Body of pancreas (tissue), 4 donors: ENCODE results near the gene IGF1R. TPM values are rescaled to one million over a fixed set of nuclear protein-coding genes. Genes with fewer than 3 reads are reported as not detected.
A peak's percentile ranks its signal among the peaks of the same experiment; 100 is the strongest.

Source experiments
- ATAC-seq: fragments of 150-250 bp; one replicate; pipeline ENCODE4 v1.9.1; 2016
- DNase-seq, 4 donors: peaks; one replicate each; pipeline ENCODE4 v3.0.0-alpha.2; 2019
- H3K27ac ChIP-seq, 4 donors: fragments of 200-600 bp; sonication (generic); 1 replicate in 3 of 4; 2 replicates in 1 of 4; pipeline versions ENCODE4 v1.5.1 to v1.6.1; 2016 to 2019; ENCODE audit warnings: mild to moderate bottlenecking in 1 of 4, mixed read lengths in 1 of 4, moderate library complexity in 1 of 4
- H3K27me3 ChIP-seq, 2 donors: fragments of 200-600 bp; sonication (generic); one replicate each; pipeline ENCODE4 v1.6.0; 2016; ENCODE audit warnings: mild to moderate bottlenecking in 1 of 2
- H3K36me3 ChIP-seq, 2 donors: fragments of 200-600 bp; sonication (generic); replicated peaks in 1 of 2; 2 replicates each; pipeline ENCODE4 v1.5.1; 2016; ENCODE audit warnings: low read depth in 2 of 2; ENCODE audit not compliant: insufficient read depth in 1 of 2
- H3K4me1 ChIP-seq: fragments of 200-600 bp; sonication (generic); one replicate; pipeline ENCODE4 v1.6.0; 2016
- H3K4me3 ChIP-seq, 2 donors: fragments of 200-600 bp; sonication (generic); 1 replicate in 1 of 2; 2 replicates in 1 of 2; pipeline ENCODE4 v1.5.1; 2016 to 2019
- H3K9me3 ChIP-seq, 3 donors: fragments of 200-600 bp; sonication (generic); 1 replicate in 2 of 3; 2 replicates in 1 of 3; pipeline ENCODE4 v1.5.1; 2016
- POLR2A ChIP-seq, 3 donors: fragments of 450-650 bp; IDR thresholded peaks; one replicate each; pipeline ENCODE4 v1.6.1; 2016; ENCODE audit warnings: antibody characterized with exemption in 3 of 3, mild to moderate bottlenecking in 2 of 3
- WGBS, 2 donors: methylation state at CpG; one replicate each; pipeline ENCODE4 v1.1.5; 2017; 5-methylcytosine and 5-hydroxymethylcytosine counted together
- intact Hi-C: fragments of 100-400 bp; cut with DNase I; formaldehyde crosslinking; loops from one replicate; pipeline ENCODE4 v1.15.1; 2023
- total RNA-seq, 2 donors: library from RNA; depleted of rRNA; stranded (reverse); fragments of >200 nt; gene quantifications; one replicate each; pipeline ENCODE4 v1.1.0, GENCODE V29; 2016
- TF ChIP-seq, protein P1 (sequence below), 7 experiments: fragments of 450-650 bp in 4 of 7; fragments of 200-600 bp in 3 of 7; sonication (generic) in 3 of 7; IDR thresholded peaks; one replicate each; pipeline ENCODE4 v1.5.1; 2016 to 2019; ENCODE audit warnings: antibody characterized with exemption in 7 of 7

The IGF1R gene
- total RNA-seq, 2 donors from 2014 or later: 34.8 to 55.7 TPM

- WGBS, 2 donors: 91 to 95% methylated on average over 4 of the region's 4 CpGs
- peaks cover 20% of the 10 kb centered on the region for H3K4me1 ChIP-seq
- no peak overlapping the region for H3K4me3 ChIP-seq
- H3K9me3 ChIP-seq: no peaks in the 10 kb centered on the region
- no peak for TF ChIP-seq POLR2A (IDR thresholded peaks at IDR 0.05)
- TF ChIP-seq, protein P1, sequence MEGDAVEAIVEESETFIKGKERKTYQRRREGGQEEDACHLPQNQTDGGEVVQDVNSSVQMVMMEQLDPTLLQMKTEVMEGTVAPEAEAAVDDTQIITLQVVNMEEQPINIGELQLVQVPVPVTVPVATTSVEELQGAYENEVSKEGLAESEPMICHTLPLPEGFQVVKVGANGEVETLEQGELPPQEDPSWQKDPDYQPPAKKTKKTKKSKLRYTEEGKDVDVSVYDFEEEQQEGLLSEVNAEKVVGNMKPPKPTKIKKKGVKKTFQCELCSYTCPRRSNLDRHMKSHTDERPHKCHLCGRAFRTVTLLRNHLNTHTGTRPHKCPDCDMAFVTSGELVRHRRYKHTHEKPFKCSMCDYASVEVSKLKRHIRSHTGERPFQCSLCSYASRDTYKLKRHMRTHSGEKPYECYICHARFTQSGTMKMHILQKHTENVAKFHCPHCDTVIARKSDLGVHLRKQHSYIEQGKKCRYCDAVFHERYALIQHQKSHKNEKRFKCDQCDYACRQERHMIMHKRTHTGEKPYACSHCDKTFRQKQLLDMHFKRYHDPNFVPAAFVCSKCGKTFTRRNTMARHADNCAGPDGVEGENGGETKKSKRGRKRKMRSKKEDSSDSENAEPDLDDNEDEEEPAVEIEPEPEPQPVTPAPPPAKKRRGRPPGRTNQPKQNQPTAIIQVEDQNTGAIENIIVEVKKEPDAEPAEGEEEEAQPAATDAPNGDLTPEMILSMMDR (IDR thresholded peaks at IDR 0.05): no peak
- ATAC-seq (no peak), DNase-seq (no peak)
- peaks cover 0 to 3% of the 10 kb centered on the region in 2 donors for H3K36me3 ChIP-seq
- H3K27me3 ChIP-seq: no peaks in the 10 kb centered on the region
- H3K27ac ChIP-seq: no peak overlapping the region
- intact Hi-C loops: no loop called here
These were observed 282.2 kb downstream of the IGF1R start for GRCh38 chr15:98930576-98930975.

GRCh38 chr15:98931004-98931403 lies 282.7 kb downstream of the IGF1R start:
- TF ChIP-seq, protein P1 (IDR thresholded peaks at IDR 0.05): no peak
- TF ChIP-seq POLR2A (IDR thresholded peaks at IDR 0.05): no peak
- intact Hi-C loops: no loop called here
- ATAC-seq: no peak
- Histone ChIP-seq H3K27ac (no peak overlapping the region), H3K9me3 (no peaks in the 10 kb centered on the region), H3K27me3 (no peaks in the 10 kb centered on the region), H3K4me3 (no peak overlapping the region), H3K36me3 (peaks cover 0 to 3% of the 10 kb centered on the region in 2 donors), H3K4me1 (peaks cover 24% of the 10 kb centered on the region)
- 80 to 90% methylated on average over 4 of the region's 4 CpGs for WGBS, 2 donors
- DNase-seq: no peak

GRCh38 chr15:98933406-98933805 lies 285.1 kb downstream of the IGF1R start:
- Histone ChIP-seq H3K4me3 (no peak overlapping the region), H3K36me3 (peaks cover 0 to 4% of the 10 kb centered on the region in 2 donors), H3K9me3 (no peaks in the 10 kb centered on the region), H3K27me3 (no peaks in the 10 kb centered on the region), H3K4me1 (peaks cover 18% of the 10 kb centered on the region), H3K27ac (no peak overlapping the region)
- no peak for DNase-seq
- TF ChIP-seq POLR2A (IDR thresholded peaks at IDR 0.05): no peak
- TF ChIP-seq, protein P1 (IDR thresholded peaks at IDR 0.05): no peak
- intact Hi-C loops: no loop called here
- no peak for ATAC-seq
- 92 to 94% methylated on average over 9 of the region's 9 CpGs for WGBS, 2 donors

- 35 to 36% methylated on average over 12 of the region's 12 CpGs for whole genome bisulfite sequencing, 2 donors
- DNase-seq (no peak), ATAC-seq (peak; percentile 15)
- TF ChIP-seq POLR2A (IDR thresholded peaks at IDR 0.05): no peak
- TF ChIP-seq, protein P1 (IDR thresholded peaks at IDR 0.05): no peak
- no peaks in the 10 kb centered on the region for H3K9me3 ChIP-seq
- intact Hi-C loops: no loop called here
- no peak overlapping the region for H3K4me3 ChIP-seq
- H3K36me3 ChIP-seq: peaks cover 0 to 9% of the 10 kb centered on the region in 2 donors
- peaks cover 19% of the 10 kb centered on the region for H3K4me1 ChIP-seq
- no peaks in the 10 kb centered on the region for H3K27me3 ChIP-seq
- H3K27ac ChIP-seq: peak overlapping the region in 1 of 4 donors; percentile 25
These were observed 287.4 kb downstream of the IGF1R start for GRCh38 chr15:98935736-98936135.

GRCh38 chr15:98937413-98938104 lies 289.2 kb downstream of the IGF1R start:
- no peaks in the 10 kb centered on the region for H3K27me3 ChIP-seq
- DNase-seq: no peak
- peaks cover 0 to 8% of the 10 kb centered on the region in 2 donors for H3K36me3 ChIP-seq
- H3K27ac ChIP-seq: no peak overlapping the region
- no peak for TF ChIP-seq POLR2A (IDR thresholded peaks at IDR 0.05)
- TF ChIP-seq, protein P1 (IDR thresholded peaks at IDR 0.05): no peak
- H3K9me3 ChIP-seq: no peaks in the 10 kb centered on the region
- H3K4me3 ChIP-seq: no peak overlapping the region
- WGBS, 2 donors: 91 to 92% methylated on average over 7 of the region's 7 CpGs
- intact Hi-C loops: no loop called here
- no peak for ATAC-seq
- H3K4me1 ChIP-seq: peaks cover 33% of the 10 kb centered on the region
